Testis (tissue), 3 donors: ENCODE results near the gene CGB8. TPM values are rescaled to one million over a fixed set of nuclear protein-coding genes. Genes with fewer than 3 reads are reported as not detected.

Experiments used
- DNase-seq: peaks from one replicate; pipeline ENCODE4 v3.0.0-alpha.2; 2019
- H3K27ac ChIP-seq, 2 donors: fragments of 200-600 bp; sonication (generic); one replicate each; pipeline ENCODE4 v1.5.1; 2019
- H3K27me3 ChIP-seq: fragments of 200-600 bp; sonication (generic); one replicate; pipeline ENCODE4 v1.5.1; 2019
- H3K36me3 ChIP-seq: fragments of 200-600 bp; sonication (generic); one replicate; pipeline ENCODE4 v1.5.1; 2017; ENCODE audit warnings: low read depth; ENCODE audit errors: missing control alignments
- H3K4me1 ChIP-seq: fragments of 200-600 bp; sonication (generic); one replicate; pipeline ENCODE4 v1.5.1; 2019
- H3K4me3 ChIP-seq, 2 donors: fragments of 200-600 bp; sonication (generic); one replicate each; pipeline ENCODE4 v1.5.1; 2017 to 2019
- H3K9me3 ChIP-seq: fragments of 200-600 bp; sonication (generic); one replicate; pipeline ENCODE4 v1.5.1; 2017
- CTCF ChIP-seq, 3 experiments: fragments of 450-650 bp in 2 of 3; fragments of 200-600 bp in 1 of 3; sonication (generic) in 1 of 3; IDR thresholded peaks; one replicate each; pipeline ENCODE4 v1.5.1; 2016 to 2019; ENCODE audit warnings: antibody characterized with exemption in 3 of 3, mild to moderate bottlenecking in 2 of 3, moderate library complexity in 1 of 3
- POLR2A ChIP-seq: fragments of 450-650 bp; IDR thresholded peaks from one replicate; pipeline ENCODE4 v1.6.1; 2017; ENCODE audit warnings: antibody characterized with exemption, mild to moderate bottlenecking, moderate library complexity
- WGBS, 2 donors: methylation state at CpG; one replicate each; pipeline ENCODE4 v1.1.5; 2018; 5-methylcytosine and 5-hydroxymethylcytosine counted together
- intact Hi-C: fragments of 100-400 bp; cut with DNase I; formaldehyde crosslinking; loops from one replicate; pipeline ENCODE4 v1.15.1; 2023; ENCODE audit warnings: low total_unique reads
- polyA plus RNA-seq: library from polyadenylated mRNA; stranded (reverse); fragments of 350-450 nt; fragmentation: Illumina TruSeq; extraction: RNeasy Lipid Tissue Mini Kit (QIAGEN cat#74804); gene quantifications from one replicate; pipeline ENCODE4 v1.2.3, GENCODE V29; 2014; ENCODE audit warnings: low read depth, low replicate concordance; ENCODE audit not compliant: insufficient read depth
- total RNA-seq, 2 donors: library from RNA; depleted of rRNA; stranded (reverse); fragments of >200 nt; gene quantifications; one replicate each; pipeline ENCODE4 v1.2.3, GENCODE V29; 2016

Gene CGB8
- total and polyA plus RNA-seq, 3 donors from 2014 or later = 0.43 TPM; not detected in 2

- Histone ChIP-seq H3K36me3 (no peaks in the 10 kb centered on the region), H3K27me3 (no peaks in the 10 kb centered on the region), H3K27ac (no peak overlapping the region), H3K4me1 (peaks cover 13% of the 10 kb centered on the region), H3K4me3 (no peak overlapping the region), H3K9me3 (no peaks in the 10 kb centered on the region)
- TF ChIP-seq CTCF (IDR thresholded peaks at IDR 0.05) = no peak
- no peak for TF ChIP-seq POLR2A
- DNase-seq = no peak
- intact Hi-C loops = no loop called here
- 93% methylated on average over 27 to 32 of the region's 32 CpGs for WGBS, 2 donors
Observed at GRCh38 chr19:49014123-49014869, 34.6 kb downstream of the CGB8 start.

GRCh38 chr19:49011194-49011593, 37.7 kb downstream of the CGB8 start:
- TF ChIP-seq POLR2A (no peak), CTCF (IDR thresholded peaks at IDR 0.05) (no peak)
- Histone ChIP-seq H3K27ac (no peak overlapping the region), H3K4me1 (no peaks in the 10 kb centered on the region), H3K27me3 (no peaks in the 10 kb centered on the region), H3K36me3 (no peaks in the 10 kb centered on the region), H3K4me3 (no peak overlapping the region), H3K9me3 (no peaks in the 10 kb centered on the region)
- intact Hi-C loops = no loop called here
- no peak for DNase-seq
- WGBS, 2 donors = 93 to 97% methylated on average over 15 to 17 of the region's 17 CpGs

- WGBS, 2 donors = 86 to 93% methylated on average over 13 to 18 of the region's 18 CpGs
- Histone ChIP-seq H3K9me3 (no peaks in the 10 kb centered on the region), H3K27me3 (no peaks in the 10 kb centered on the region), H3K27ac (no peak overlapping the region), H3K4me3 (no peak overlapping the region), H3K36me3 (no peaks in the 10 kb centered on the region), H3K4me1 (no peaks in the 10 kb centered on the region)
- TF ChIP-seq POLR2A (no peak), CTCF (IDR thresholded peaks at IDR 0.05) (no peak)
- DNase-seq = no peak
- intact Hi-C loops = no loop called here
Observed at GRCh38 chr19:49010453-49010852, 38.5 kb downstream of the CGB8 start.

GRCh38 chr19:49009828-49010227, 39.1 kb downstream of the CGB8 start:
- intact Hi-C loops = no loop called here
- H3K4me1 ChIP-seq = no peaks in the 10 kb centered on the region
- H3K27me3 ChIP-seq = no peaks in the 10 kb centered on the region
- H3K27ac ChIP-seq = no peak overlapping the region
- no peak for DNase-seq
- TF ChIP-seq POLR2A (no peak), CTCF (IDR thresholded peaks at IDR 0.05) (no peak)
- H3K9me3 ChIP-seq = no peaks in the 10 kb centered on the region
- WGBS, 2 donors = 96 to 98% methylated on average over 8 to 18 of the region's 18 CpGs
- H3K36me3 ChIP-seq = no peaks in the 10 kb centered on the region
- H3K4me3 ChIP-seq = no peak overlapping the region

GRCh38 chr19:49006905-49007304, 42.0 kb downstream of the CGB8 start:
- TF ChIP-seq POLR2A (no peak), CTCF (IDR thresholded peaks at IDR 0.05) (no peak)
- no peaks in the 10 kb centered on the region for H3K9me3 ChIP-seq
- 96 to 98% methylated on average over 22 of the region's 22 CpGs for WGBS, 2 donors
- intact Hi-C loops = no loop called here
- no peak for DNase-seq
- H3K27me3 ChIP-seq = no peaks in the 10 kb centered on the region
- no peaks in the 10 kb centered on the region for H3K4me1 ChIP-seq
- H3K36me3 ChIP-seq = no peaks in the 10 kb centered on the region
- no peak overlapping the region for H3K27ac ChIP-seq
- H3K4me3 ChIP-seq = no peak overlapping the region
